Cerebellar nuclear complex (tissue), 1 donor: Measurements from ENCODE around the gene PPP2R2D.

ENCODE experiments used
- DNase-seq, 2 experiments: peaks; one replicate each; lab custom pipeline; 2025; lab: John Stamatoyannopoulos, UW

PPP2R2D gene

GRCh38 chr10:131889755-131890154, 11.1 kb upstream of the PPP2R2D start:
- DNase-seq, result no peak

GRCh38 chr10:131890276-131891195, 10.3 kb upstream of the PPP2R2D start:
- DNase-seq, result no peak

- DNase-seq, result no peak
Measured at GRCh38 chr10:131891196-131891928, 9.4 kb upstream of the PPP2R2D start.

GRCh38 chr10:131891929-131892805, 8.6 kb upstream of the PPP2R2D start:
- no peak for DNase-seq

DNA sequence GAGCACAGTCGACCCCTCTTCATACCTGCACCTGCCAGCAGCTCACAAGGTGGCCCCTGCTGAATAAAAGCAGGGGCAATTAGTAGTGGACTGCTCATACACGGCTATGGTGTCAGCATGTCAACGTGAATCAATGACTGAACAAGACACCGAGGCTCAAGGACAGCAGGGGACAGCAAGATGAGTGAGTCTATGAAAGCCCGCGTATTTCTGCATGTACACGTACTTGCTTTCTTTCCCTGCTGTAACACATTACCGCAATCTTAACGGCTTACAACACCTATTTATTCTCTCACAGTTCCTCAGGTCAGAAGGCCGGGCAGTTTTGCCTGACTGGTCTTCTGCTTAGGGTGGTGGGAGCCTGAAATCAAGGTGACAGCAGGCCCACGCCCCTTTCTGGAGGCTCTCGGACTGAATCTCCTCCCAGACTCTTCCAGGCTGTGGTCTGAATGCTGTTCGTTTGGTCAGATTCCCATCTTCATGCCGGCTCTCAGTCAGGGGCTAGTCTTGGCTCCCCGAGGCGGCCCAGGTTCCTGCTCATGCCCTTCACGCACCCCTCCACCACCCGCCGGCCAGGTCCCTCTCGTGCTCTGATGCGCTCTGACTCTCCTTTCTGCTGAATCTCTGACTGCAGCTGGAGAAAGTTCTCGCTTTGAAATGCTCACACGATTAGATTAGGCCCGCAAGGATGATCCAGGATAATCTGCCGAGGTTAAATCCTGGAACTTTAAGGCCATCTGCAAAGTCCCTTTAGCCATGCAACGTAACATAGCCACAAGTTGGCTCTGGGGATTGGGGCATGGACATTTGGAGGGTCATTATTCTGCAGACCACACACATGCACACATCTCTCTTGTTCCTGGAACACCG, 7.8 kb upstream of the PPP2R2D start:
- DNase-seq, result no peak

DNA sequence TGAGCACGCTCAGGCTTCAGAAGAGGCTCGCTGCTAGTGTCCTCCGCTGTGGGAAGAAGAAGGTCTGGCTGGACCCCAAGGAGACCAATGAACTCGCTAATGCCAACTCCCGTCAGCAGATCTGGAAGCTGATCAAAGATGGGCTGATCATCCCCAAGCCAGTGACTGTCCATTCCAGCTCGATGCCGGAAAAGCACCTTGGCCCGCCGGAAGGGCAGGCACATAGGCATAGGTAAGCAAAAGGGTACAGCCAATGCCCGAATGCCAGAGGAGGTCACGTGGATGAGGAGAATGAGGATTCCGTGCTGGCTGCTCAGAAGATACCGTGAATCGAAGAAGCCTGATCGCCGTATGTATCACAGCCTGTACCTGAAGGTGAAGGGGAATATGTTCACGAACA, 5.7 kb upstream of the PPP2R2D start:
- DNase-seq, result no peak

DNA sequence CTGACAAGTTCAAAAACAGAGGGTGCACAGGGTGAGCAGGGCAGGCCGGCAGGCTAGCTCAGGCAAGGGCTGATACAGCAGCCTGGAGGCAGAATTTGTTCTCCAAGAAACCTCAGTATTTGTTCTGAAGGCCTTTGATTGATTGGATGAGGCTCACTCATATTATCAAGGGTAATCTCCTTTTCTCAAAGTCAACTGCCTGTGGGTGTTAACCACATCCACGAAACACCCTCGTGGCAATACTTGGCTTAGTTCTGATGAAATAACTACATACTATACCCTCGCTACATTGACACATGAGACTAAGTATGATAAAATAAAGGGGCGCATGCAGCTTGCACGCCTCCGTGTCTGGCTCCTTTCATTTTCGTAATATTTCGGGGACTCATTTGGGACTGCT, 4.4 kb upstream of the PPP2R2D start:
- no peak for DNase-seq

GRCh38 chr10:131897297-131897899, 3.4 kb upstream of the PPP2R2D start:
- no peak for DNase-seq

DNA sequence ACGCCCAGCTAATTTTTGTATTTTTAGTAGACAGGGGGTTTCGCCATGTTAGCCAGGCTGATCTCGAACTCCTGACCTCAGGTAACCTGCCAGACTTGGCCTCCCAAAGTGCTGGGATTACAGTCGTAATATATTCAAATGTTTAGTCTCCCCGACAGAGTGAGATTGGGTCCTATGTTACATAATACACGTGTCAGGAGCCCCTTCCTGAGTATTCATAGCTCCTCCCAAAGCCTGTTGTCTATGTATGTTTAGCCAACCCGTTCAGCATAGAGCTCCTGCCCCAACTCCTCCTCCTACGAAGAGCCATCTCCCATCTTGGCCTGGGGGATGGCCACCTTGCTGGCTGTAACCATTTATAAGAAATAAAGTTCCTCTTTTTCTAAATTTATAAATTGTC, 2.7 kb upstream of the PPP2R2D start:
- DNase-seq, result no peak

DNA sequence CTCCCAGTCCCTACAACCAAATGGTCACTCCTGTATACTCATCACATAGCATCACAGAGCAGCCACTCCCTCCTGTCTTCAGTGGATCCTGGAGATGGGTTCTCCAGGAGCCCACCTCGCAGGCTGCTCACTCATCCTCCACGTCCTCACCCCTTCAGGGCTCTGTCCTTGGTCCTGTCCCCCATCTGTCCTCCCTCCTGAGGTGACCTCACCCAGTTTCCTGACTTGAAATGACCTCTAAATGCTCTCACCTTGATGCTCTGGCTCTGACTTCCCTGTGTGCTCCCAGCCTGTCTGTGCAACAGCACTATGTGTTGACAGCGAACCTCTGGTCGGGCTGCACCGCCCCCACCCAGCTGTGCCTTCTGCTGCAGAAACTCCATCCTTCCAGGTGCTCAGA, 2.1 kb upstream of the PPP2R2D start:
- no peak for DNase-seq

GRCh38 chr10:131899116-131899690, 1.6 kb upstream of the PPP2R2D start:
- DNase-seq, result no peak

DNA sequence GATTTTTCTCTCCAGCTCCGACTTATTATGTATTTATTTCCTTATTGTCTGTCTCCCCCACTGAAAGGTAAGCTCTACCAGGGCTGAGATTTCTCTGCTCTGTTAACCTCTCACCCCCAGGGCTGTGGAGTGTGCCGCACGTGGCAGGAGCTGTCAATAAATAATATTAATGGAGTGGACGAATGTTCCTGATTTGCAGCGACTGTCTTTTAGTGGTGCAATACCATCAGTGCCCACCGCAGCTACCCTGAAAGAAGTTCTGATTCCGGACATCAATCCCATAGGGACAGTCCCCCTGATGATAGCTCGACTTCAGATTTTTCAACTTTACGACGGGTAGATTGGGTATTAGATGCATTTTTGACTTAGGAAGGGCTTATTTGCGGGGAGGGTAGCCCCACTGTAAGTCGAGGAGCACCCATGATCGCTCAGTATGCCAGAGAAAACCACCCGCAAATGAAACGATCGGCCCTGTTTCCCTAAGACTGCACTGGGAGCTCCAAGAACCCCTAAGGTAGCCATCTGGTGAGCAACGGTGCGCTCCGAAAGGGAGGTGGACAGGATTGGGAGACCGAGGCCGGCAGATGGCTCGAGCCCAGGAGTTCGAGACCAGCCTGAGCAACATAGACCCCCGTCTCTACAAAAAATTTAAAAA, 986 bp upstream of the PPP2R2D start:
- no peak for DNase-seq

DNA sequence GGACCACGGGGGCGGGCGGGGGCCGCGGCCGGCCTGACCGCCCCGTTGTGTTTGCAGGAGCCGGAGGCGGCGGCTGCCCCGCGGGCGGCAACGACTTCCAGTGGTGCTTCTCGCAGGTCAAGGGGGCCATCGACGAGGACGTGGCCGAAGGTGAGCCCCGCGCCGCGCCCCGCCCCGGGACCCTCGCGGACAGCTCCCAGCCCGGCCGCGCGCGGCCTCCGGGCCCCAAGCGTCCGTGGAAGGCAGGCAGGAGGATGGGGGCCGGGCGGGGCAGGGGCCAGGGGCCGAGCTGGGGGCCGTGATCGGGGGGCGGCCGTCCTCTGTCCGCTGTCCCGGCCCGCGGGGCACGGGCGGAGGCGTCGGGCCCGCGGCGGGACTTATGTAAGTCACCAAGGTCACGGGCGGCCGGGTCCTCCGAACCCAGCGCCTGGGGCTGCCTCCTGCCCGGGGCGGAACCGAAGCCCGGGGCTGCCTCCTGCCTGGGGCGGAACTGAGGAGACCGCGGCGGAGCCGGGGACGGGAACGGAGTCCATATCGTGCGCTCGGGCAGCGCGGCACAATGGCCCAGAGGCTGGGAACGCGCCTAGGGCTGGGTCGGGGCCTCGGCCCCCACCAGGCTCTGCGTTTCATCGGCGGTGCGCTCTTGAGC, 497 bp downstream of the PPP2R2D start:
- no peak for DNase-seq

DNA sequence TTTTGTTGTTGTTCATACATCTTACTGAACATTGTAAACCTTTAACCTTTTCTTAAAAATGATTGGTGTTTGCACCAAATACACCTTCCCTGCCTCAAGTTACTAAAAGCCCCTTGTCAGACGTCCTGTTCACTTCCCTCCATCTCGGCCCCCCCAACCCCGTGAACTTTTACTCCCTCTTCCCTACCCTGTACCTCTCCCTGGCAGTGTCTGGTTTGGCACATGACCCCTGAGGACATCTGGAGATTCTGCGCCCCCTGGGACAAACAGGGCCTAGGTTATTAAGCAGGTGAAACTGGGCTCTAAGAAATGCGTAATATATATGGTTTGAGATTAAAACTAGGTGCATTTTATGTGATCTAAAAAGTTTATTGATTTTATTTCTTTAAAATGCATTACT, 1.4 kb downstream of the PPP2R2D start:
- no peak for DNase-seq

DNA sequence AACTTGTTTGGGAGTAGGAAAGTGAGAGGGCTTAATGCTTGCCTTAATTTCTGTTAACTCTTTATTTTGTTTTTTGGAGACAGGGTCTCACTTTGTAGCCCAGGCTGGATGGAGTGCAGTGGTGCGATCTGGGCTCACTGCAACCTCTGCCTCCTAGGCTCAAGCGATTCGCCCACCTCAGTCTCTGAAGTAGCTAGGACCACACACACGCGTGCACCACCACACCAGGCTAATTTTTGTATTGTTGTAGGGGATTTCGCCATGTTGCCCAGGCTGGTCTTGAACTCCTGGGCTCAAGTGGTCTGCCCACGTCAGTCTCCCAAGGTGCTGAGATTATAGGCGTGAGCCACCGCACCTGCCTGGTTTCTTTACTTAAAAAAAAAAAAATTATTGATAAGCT, 1.9 kb downstream of the PPP2R2D start:
- DNase-seq, result no peak

DNA sequence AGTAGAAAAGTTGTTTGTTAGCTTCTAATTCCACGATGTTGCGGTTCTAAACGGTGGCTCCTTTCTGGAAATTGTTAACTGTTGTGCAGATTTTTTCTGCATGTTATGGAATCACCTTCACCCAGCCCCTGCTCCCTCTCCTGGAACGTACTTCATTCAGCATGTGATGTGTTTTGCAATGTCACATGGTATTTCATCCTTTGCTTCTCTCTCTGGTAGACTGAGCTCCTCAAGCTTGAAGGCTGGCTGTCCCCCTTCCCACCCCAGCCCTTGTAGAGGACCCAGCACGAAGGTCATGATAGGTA, 4.4 kb downstream of the PPP2R2D start:
- DNase-seq, result no peak

- DNase-seq, result no peak
Measured at GRCh38 chr10:131905603-131906268, 4.9 kb downstream of the PPP2R2D start.

GRCh38 chr10:131906269-131906639, 5.4 kb downstream of the PPP2R2D start:
- no peak for DNase-seq

- DNase-seq, result no peak
Measured at GRCh38 chr10:131907679-131908078, 6.9 kb downstream of the PPP2R2D start.
